Activated CD4-positive, alpha-beta memory T cell treated with anti-CD3 and anti-CD28 coated beads for 36 hours (primary cell): ENCODE data around the gene KMT2E. TPM values are rescaled to one million over a fixed set of nuclear protein-coding genes. Genes with fewer than 3 reads are reported as not detected.

ENCODE experiments used
- CTCF ChIA-PET: fragments of 350-600 bp; sonication (Branson Sonifier 250); formaldehyde crosslinking; loops from one replicate; lab custom pipeline; 2021; ENCODE audit warnings: antibody characterized with exemption, inconsistent platforms; lab: Charles Lee
- POLR2A ChIA-PET: fragments of 350-600 bp; sonication (Branson Sonifier 250); formaldehyde crosslinking; loops from one replicate; lab custom pipeline; 2021; ENCODE audit warnings: antibody characterized with exemption; lab: Charles Lee
- DNase-seq: peaks from one replicate; pipeline ENCODE4 v3.0.0-alpha.2; 2020
- H3K27ac Mint-ChIP-seq: one replicate; pipeline ENCODE4 v1.8.0; 2021; ENCODE audit warnings: mixed read lengths
- H3K27me3 Mint-ChIP-seq: one replicate; pipeline ENCODE4 v1.8.0; 2021; ENCODE audit warnings: mixed read lengths
- H3K36me3 Mint-ChIP-seq: one replicate; pipeline ENCODE4 v1.8.0; 2021; ENCODE audit warnings: mixed read lengths
- H3K4me1 Mint-ChIP-seq: one replicate; pipeline ENCODE4 v1.8.0; 2021; ENCODE audit warnings: low read depth, mixed read lengths
- H3K4me3 Mint-ChIP-seq: one replicate; pipeline ENCODE4 v1.8.0; 2021; ENCODE audit warnings: mild to moderate bottlenecking, mixed read lengths
- H3K9me3 Mint-ChIP-seq: one replicate; pipeline ENCODE4 v1.8.0; 2021; ENCODE audit warnings: mixed read lengths
- intact Hi-C: fragments of 100-400 bp; cut with micrococcal nuclease; formaldehyde crosslinking; loops from one replicate; pipeline ENCODE4 v1.15.1; 2023
- total RNA-seq, 2 experiments: library from RNA; stranded (reverse); gene quantifications; one replicate each; pipeline ENCODE4 v1.2.3, GENCODE V29; 2021

Gene KMT2E, protein sequence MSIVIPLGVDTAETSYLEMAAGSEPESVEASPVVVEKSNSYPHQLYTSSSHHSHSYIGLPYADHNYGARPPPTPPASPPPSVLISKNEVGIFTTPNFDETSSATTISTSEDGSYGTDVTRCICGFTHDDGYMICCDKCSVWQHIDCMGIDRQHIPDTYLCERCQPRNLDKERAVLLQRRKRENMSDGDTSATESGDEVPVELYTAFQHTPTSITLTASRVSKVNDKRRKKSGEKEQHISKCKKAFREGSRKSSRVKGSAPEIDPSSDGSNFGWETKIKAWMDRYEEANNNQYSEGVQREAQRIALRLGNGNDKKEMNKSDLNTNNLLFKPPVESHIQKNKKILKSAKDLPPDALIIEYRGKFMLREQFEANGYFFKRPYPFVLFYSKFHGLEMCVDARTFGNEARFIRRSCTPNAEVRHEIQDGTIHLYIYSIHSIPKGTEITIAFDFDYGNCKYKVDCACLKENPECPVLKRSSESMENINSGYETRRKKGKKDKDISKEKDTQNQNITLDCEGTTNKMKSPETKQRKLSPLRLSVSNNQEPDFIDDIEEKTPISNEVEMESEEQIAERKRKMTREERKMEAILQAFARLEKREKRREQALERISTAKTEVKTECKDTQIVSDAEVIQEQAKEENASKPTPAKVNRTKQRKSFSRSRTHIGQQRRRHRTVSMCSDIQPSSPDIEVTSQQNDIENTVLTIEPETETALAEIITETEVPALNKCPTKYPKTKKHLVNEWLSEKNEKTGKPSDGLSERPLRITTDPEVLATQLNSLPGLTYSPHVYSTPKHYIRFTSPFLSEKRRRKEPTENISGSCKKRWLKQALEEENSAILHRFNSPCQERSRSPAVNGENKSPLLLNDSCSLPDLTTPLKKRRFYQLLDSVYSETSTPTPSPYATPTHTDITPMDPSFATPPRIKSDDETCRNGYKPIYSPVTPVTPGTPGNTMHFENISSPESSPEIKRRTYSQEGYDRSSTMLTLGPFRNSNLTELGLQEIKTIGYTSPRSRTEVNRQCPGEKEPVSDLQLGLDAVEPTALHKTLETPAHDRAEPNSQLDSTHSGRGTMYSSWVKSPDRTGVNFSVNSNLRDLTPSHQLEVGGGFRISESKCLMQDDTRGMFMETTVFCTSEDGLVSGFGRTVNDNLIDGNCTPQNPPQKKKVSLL (N-terminal part only)
- 10 to 100 TPM; 92.1 to 98.6 TPM for total RNA-seq

DNA sequence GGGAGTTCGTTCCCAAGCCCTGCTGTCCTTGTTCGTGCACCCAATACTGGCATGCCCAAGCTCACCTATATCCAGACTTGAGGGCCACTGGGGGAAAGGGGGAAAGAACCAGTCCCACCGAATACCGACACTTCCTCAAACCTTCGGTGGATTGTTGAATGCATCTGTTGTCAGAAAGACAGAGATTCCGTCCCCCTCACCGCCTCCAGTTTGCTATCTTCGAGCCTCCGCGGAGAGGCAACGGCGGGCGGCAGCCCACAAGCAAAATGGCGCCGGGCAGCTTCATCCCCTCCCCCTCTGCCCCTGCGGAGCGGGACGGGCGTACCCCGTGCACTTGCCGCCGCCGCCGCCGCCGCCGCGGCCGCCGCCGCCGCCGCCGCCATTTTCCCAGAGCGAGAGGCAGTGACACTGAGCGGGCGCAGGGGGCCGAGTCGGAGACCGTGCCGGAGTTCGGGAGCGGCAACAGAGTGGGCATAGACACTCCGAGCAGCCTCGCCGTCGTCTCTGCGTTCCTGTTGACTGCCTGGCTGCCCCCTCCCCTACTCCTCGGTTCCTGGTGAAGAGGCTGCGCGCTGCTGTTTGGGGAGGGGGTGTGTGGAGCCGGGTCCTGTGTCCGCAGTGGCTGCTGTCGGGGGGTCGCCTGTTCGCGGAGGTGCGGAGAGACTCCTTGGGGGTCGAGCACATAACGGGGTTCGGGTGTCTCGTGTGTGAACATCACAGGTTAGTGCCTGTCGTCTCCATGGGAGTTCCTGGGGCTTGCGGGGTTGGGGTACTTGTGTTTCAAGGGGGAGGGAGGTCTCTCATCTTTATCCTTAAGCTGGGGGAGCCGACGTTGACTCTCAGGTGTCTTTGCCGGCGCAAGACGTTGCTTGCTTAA, at the start of gene KMT2E:
Gene KMT2E (plus strand): TSS at position 390 of the 877 bp plus-strand sequence. CDS start 26,748 bp downstream, outside the sequence.
- Mint-ChIP-seq H3K9me3 (peaks cover 2% of the 10 kb centered on the region), H3K4me3 (peak within 1 kb of the TSS; percentile 99), H3K27me3 (no peaks in the 10 kb centered on the region), H3K27ac (peak within 1 kb of the TSS; percentile 100), H3K4me1 (peaks cover 15% of the 10 kb centered on the region), H3K36me3 (peaks cover 73% of the 10 kb centered on the region)
- peak; percentile 94 for DNase-seq
- intact Hi-C loops, result loop anchor here (2.0 to 10.0 kb wide), 6 partner anchors 519 to 1667 kb away; partner anchors contain the start of genes NAMPT, PSMC2 and RINT1
- ChIA-PET POLR2A (interaction anchor here (0.8 to 14.2 kb wide), 12 partner anchors 9 to 1471 kb away, joined by 3 to 251 read pairs (median 4); no protein-coding TSS in a partner anchor), CTCF (interaction anchor here (1.0 to 5.7 kb wide), 5 partner anchors 23 to 96 kb away, joined by 3 to 52 read pairs (median 6); no protein-coding TSS in a partner anchor)

DNA sequence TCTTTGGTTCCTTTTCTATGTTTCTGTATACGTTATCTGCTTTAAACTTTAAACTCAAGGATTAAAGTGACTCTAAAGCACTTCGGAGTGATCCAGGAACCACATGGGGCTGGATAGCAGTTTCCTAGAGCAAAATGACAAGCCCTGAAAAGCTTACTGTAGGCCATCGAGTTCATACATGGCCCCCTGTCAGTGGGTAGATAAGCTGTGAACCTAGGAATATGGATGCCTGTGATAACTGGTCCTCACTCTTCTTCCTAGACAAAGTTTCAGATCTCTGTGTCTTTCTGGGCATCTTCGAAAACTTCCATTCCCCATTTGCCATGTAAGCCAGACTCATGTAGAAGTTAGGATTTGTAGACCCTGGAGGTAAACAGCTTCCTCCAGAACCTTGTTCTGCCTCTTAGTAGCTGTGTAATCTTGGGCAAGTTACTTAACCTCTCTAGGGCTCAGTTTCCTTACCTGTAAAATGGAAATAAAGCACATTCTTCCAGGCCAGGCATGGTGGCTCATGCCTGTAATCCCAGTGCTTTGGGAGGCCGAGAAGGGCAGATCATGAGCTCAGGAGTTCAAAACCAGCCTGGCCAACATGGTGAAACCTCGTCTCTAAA, 49.3 kb upstream of the KMT2E start:
- ChIA-PET POLR2A (interaction anchor here (0.8 kb wide), 1 partner anchor 17 kb away, joined by 3 read pairs; no protein-coding TSS in a partner anchor), CTCF (interaction anchor here (0.6 kb wide), 1 partner anchor 313 kb away, joined by 4 read pairs; no protein-coding TSS in a partner anchor)
- no peak overlapping the region for H3K4me3 Mint-ChIP-seq
- no peak for DNase-seq
- H3K36me3 Mint-ChIP-seq, result peaks cover 37% of the 10 kb centered on the region
- peaks cover 27% of the 10 kb centered on the region for H3K4me1 Mint-ChIP-seq
- H3K27ac Mint-ChIP-seq, result no peak overlapping the region
- H3K27me3 Mint-ChIP-seq, result no peaks in the 10 kb centered on the region
- H3K9me3 Mint-ChIP-seq, result no peaks in the 10 kb centered on the region
- intact Hi-C loops, result no loop called here

DNA sequence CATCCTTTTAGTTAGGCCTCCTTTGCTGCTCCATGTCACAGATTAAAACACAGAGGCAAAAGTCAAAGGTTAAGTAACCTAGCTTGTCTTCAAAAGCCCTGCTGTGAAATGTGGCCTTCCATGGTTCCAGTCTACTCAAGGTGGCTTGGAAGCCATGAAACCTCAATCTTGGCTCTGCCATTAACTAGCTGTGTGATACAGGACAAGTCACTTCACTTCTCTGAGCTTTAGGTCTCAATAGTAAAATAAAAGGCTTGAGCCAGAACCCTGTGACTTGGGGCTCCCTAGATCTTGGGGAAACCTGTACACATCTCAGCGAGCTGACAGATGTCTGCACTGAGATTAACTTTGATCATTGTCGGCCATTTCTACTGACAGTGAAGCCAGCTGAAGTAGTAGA, 48.0 kb upstream of the KMT2E start:
- Mint-ChIP-seq H3K27ac (no peak overlapping the region), H3K36me3 (peaks cover 38% of the 10 kb centered on the region), H3K9me3 (no peaks in the 10 kb centered on the region), H3K27me3 (no peaks in the 10 kb centered on the region), H3K4me1 (peaks cover 23% of the 10 kb centered on the region), H3K4me3 (no peak overlapping the region)
- CTCF ChIA-PET, result interaction anchor here (1.4 kb wide), 1 partner anchor 15 kb away, joined by 5 read pairs; no protein-coding TSS in a partner anchor
- POLR2A ChIA-PET, result interaction anchor here (0.6 kb wide), 2 partner anchors 9 to 12 kb away, joined by 3 to 5 read pairs; no protein-coding TSS in a partner anchor
- intact Hi-C loops, result no loop called here
- DNase-seq, result no peak

DNA sequence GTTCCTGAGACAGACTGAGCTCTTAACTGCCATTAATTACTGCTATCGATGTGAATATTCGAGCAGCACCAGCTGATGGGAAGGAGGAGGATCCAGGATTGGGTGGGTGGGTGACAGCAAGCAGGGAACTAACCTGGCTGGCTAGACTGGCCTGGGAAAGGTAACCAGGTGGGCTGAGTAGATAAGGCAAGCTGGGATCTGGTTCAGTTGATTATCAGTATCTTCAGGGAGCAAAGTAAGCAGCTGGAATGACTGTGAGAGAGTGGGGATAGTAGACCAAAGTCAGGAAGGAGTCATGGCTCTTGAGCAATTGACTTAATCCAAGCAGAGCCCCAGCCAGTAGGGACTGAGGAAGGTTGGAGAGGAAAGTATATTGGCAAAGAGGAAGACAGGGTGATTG, 46.9 kb upstream of the KMT2E start:
- ChIA-PET CTCF (interaction anchor here (1.4 kb wide), 1 partner anchor 14 kb away, joined by 5 read pairs; no protein-coding TSS in a partner anchor), POLR2A (interaction anchor here (0.9 kb wide), 1 partner anchor 13 kb away, joined by 3 read pairs; no protein-coding TSS in a partner anchor)
- peaks cover 34% of the 10 kb centered on the region for H3K36me3 Mint-ChIP-seq
- H3K27me3 Mint-ChIP-seq, result no peaks in the 10 kb centered on the region
- H3K9me3 Mint-ChIP-seq, result no peaks in the 10 kb centered on the region
- DNase-seq, result no peak
- intact Hi-C loops, result no loop called here
- no peak overlapping the region for H3K27ac Mint-ChIP-seq
- no peak overlapping the region for H3K4me3 Mint-ChIP-seq
- H3K4me1 Mint-ChIP-seq, result peaks cover 18% of the 10 kb centered on the region

DNA sequence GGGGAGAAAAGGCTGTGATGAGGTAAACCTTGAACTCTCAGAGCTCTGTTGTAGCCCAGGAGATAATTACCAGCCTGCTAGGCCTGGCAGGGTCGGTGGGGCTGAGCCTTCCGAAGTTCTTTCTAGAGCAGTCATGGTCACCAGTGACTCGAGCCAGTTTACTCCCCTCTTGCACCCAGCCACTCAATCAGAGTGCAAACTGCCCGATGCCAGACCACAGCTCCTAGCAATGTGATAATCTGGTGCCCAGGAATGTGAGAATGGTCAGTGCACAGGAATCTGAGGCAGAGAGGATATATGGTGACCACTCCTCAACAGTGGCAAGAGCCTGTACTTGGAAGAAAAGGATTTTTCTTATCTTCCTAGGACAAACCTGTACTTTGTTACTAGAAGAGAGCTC, 46.4 kb upstream of the KMT2E start:
- H3K27ac Mint-ChIP-seq, result no peak overlapping the region
- peaks cover 15% of the 10 kb centered on the region for H3K4me1 Mint-ChIP-seq
- CTCF ChIA-PET, result interaction anchor here (3.4 kb wide), 1 partner anchor 13 kb away, joined by 11 read pairs; no protein-coding TSS in a partner anchor
- DNase-seq, result no peak
- intact Hi-C loops, result no loop called here
- peaks cover 31% of the 10 kb centered on the region for H3K36me3 Mint-ChIP-seq
- no peaks in the 10 kb centered on the region for H3K9me3 Mint-ChIP-seq
- no peak overlapping the region for H3K4me3 Mint-ChIP-seq
- POLR2A ChIA-PET, result interaction anchor here (0.9 kb wide), 1 partner anchor 13 kb away, joined by 3 read pairs; no protein-coding TSS in a partner anchor
- H3K27me3 Mint-ChIP-seq, result no peaks in the 10 kb centered on the region

DNA sequence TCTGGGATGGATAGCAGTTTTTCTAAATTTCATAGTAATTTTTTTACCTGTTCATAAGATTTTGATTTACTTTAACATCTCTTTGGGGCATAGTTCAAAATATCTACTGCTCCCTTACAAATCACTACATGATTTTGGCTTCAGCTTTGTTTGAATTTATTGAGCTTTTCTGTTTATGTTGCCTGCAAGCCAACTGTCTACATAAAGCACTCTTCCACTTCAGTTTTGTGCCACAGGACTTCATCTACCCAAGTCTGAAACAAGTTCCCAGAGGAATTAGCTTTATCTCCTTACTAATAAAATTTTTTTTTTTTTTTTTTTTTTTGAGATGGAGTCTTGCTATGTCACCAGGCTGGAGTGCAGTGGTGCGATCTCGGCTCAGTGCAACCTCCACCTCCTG, 45.4 kb upstream of the KMT2E start:
- intact Hi-C loops, result no loop called here
- H3K27me3 Mint-ChIP-seq, result no peaks in the 10 kb centered on the region
- DNase-seq, result no peak
- ChIA-PET POLR2A (no interaction called here), CTCF (interaction anchor here (3.4 kb wide), 1 partner anchor 12 kb away, joined by 11 read pairs; no protein-coding TSS in a partner anchor)
- H3K36me3 Mint-ChIP-seq, result peaks cover 25% of the 10 kb centered on the region
- H3K27ac Mint-ChIP-seq, result no peak overlapping the region
- H3K4me1 Mint-ChIP-seq, result peaks cover 11% of the 10 kb centered on the region
- no peaks in the 10 kb centered on the region for H3K9me3 Mint-ChIP-seq
- H3K4me3 Mint-ChIP-seq, result no peak overlapping the region

DNA sequence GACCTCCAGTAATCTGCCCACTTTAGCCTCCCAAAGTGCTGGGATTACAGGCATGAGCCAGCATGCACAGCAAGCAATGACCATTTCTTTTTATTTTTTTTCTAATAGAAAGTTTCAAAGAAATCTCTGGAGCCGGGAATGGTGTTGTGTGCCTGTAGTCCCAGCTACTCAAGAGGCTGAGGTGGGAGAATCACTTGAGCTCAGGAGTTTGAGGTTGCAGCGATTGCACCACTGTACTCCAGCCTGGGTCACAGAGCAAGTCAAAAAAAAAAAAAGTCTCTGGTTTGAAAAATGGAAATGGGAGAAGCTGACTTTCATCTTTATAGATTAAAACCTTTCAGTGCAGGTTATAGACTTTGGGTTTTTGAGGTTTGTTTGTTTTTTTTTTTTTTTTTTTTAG, 44.8 kb upstream of the KMT2E start:
- Mint-ChIP-seq H3K27me3 (no peaks in the 10 kb centered on the region), H3K9me3 (no peaks in the 10 kb centered on the region), H3K36me3 (peaks cover 21% of the 10 kb centered on the region), H3K27ac (no peak overlapping the region), H3K4me1 (peaks cover 13% of the 10 kb centered on the region), H3K4me3 (no peak overlapping the region)
- CTCF ChIA-PET, result interaction anchor here (3.4 kb wide), 1 partner anchor 12 kb away, joined by 11 read pairs; no protein-coding TSS in a partner anchor
- intact Hi-C loops, result no loop called here
- POLR2A ChIA-PET, result interaction anchor here (1.3 kb wide), 1 partner anchor 12 kb away, joined by 3 read pairs; no protein-coding TSS in a partner anchor
- DNase-seq, result no peak

DNA sequence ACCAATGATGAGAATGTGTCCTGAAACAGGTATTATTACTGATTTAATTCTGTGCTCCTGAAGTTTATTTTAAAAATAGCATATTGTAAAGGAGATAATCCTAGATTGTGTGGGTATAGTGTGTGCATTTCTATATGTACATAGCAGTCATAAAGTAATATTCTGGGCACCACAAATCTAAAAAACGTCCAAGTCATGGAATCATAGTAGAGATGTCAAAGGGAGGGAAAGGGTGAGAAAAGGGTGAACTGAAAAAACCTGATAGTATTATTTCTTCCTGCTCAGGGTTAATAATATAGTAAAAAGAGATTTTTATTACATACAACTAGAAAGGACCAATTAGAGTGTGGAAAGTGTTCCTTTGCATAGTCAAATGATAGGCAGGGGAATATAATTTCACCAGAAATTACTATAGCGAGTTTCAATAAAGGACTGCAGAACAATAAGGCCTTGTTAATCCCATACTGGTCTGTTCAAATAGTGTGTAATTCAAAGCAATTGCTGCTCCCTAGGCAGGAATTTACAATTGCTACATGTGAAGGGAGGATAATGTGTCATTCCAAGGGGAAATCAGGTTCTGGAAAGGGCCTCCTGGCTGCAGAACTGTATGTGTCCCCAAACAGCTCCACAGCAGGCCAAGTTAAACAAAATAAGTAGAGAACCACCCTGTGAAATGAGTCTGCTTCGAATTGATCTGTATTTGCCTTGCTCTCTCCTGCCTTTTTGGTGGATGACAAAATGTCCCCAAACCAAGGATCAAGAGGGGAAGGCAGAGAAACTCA, 42.5 kb upstream of the KMT2E start:
- Mint-ChIP-seq H3K36me3 (peaks cover 18% of the 10 kb centered on the region), H3K9me3 (no peaks in the 10 kb centered on the region), H3K4me1 (peaks cover 18% of the 10 kb centered on the region)

DNA sequence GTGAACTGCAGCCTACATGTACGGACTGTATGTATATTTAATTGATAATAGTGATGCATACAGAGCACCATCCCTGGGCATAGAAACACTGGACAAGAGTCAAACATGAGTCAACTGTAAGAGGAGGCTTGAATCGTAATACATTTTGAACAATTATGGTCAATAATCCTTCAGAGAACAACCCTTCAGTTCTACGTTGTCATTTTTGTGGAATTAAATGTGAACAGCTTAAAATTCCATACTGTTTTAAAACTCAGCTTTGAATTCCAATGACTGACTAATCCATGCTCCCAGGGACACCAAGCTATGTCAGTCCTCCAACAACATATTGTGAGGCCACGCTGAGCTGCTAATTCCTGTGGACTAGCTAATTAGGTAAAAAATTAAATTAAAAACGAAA, 41.5 kb upstream of the KMT2E start:
- Mint-ChIP-seq H3K36me3 (peaks cover 18% of the 10 kb centered on the region), H3K9me3 (no peaks in the 10 kb centered on the region), H3K27ac (no peak overlapping the region), H3K27me3 (no peaks in the 10 kb centered on the region), H3K4me1 (peaks cover 27% of the 10 kb centered on the region), H3K4me3 (no peak overlapping the region)
- intact Hi-C loops, result no loop called here
- ChIA-PET CTCF (interaction anchor here (0.6 to 2.0 kb wide), 4 partner anchors 9 to 120 kb away, joined by 3 to 8 read pairs (median 3); no protein-coding TSS in a partner anchor), POLR2A (interaction anchor here (1.2 kb wide), 1 partner anchor 10 kb away, joined by 3 read pairs; no protein-coding TSS in a partner anchor)
- no peak for DNase-seq

More for the DNA sequence above, 42.5 kb upstream of the KMT2E start:
- no peak overlapping the region for H3K4me3 Mint-ChIP-seq
- ChIA-PET POLR2A (interaction anchor here (1.2 kb wide), 1 partner anchor 11 kb away, joined by 3 read pairs; no protein-coding TSS in a partner anchor), CTCF (interaction anchor here (0.6 to 3.4 kb wide), 4 partner anchors 8 to 50 kb away, joined by 3 to 11 read pairs (median 6); no protein-coding TSS in a partner anchor)
- intact Hi-C loops, result no loop called here
- no peaks in the 10 kb centered on the region for H3K27me3 Mint-ChIP-seq
- DNase-seq, result no peak
- H3K27ac Mint-ChIP-seq, result no peak overlapping the region
